Ovary (tissue), 3 donors: Measurements from ENCODE around the gene POLR2E.

Experiments
- EP300 ChIP-seq: sonication (generic); formaldehyde crosslinking; IDR thresholded peaks from one replicate; pipeline ENCODE4 v1.6.1; 2017; ENCODE audit warnings: antibody characterized with exemption
- POLR2A ChIP-seq: fragments of 450-650 bp; IDR thresholded peaks from one replicate; pipeline ENCODE4 v1.6.1; 2017; ENCODE audit warnings: antibody characterized with exemption, mild to moderate bottlenecking, moderate library complexity
- TF ChIP-seq, protein P1 (sequence below), 3 donors: fragments of 450-650 bp in 2 of 3; fragments of 200-600 bp in 1 of 3; IDR thresholded peaks; one replicate each; pipeline versions ENCODE4 v1.5.1 to v1.8.0; 2016 to 2022; ENCODE audit warnings: antibody characterized with exemption in 3 of 3, mild to moderate bottlenecking in 1 of 3
- donor health status: DM: no; HTN: no; CAD: no.

DNA sequence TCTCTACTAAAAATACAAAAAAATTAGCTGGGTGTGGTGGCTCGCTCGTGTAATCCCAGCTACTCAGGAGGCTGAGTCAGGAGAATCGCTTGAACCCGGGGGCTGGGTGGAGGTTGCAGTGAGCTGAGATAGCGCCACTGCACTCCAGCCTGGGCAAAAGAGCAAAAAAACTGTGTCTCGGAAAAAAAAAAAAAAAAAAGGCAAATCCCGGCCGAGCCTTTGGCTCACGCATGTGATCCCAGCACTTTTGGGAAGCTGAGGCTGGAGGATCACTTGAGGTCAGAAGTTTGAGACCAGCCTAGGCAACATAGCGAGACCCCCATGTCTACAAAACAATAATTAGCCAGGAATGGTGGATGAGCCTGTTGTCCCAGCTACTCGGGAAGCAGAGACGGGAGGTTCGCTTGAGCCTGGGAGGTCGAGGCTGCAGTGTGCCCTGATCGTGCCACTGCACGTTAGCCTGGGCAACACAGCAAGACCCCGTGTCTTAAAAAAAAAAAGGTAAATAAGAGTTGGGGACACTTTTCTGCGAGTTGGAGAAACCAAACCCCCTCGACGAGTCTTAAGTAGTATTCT lies 8.0 kb upstream of the POLR2E start:
- TF ChIP-seq, protein P1, sequence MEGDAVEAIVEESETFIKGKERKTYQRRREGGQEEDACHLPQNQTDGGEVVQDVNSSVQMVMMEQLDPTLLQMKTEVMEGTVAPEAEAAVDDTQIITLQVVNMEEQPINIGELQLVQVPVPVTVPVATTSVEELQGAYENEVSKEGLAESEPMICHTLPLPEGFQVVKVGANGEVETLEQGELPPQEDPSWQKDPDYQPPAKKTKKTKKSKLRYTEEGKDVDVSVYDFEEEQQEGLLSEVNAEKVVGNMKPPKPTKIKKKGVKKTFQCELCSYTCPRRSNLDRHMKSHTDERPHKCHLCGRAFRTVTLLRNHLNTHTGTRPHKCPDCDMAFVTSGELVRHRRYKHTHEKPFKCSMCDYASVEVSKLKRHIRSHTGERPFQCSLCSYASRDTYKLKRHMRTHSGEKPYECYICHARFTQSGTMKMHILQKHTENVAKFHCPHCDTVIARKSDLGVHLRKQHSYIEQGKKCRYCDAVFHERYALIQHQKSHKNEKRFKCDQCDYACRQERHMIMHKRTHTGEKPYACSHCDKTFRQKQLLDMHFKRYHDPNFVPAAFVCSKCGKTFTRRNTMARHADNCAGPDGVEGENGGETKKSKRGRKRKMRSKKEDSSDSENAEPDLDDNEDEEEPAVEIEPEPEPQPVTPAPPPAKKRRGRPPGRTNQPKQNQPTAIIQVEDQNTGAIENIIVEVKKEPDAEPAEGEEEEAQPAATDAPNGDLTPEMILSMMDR (IDR thresholded peaks at IDR 0.05), result no peak
- TF ChIP-seq POLR2A (no peak), EP300 (no peak)
